GM19463 (cell line): Measurements from ENCODE around the gene EHF.
"Not testable (repeated sequence)": the region's sequence is repeated elsewhere in the genome, so short reads cannot be mapped to it uniquely, and the experiment has no call there.

ENCODE experiments used
- ATAC-seq: cut with Tn5 transposase; IDR thresholded peaks from one replicate; pipeline ENCODE4 v1.9.1; 2021; ENCODE audit warnings: mild to moderate bottlenecking, moderate library complexity; ENCODE audit not compliant: unreplicated experiment

EHF gene

GRCh38 chr11:34665077-34665835 is 44.4 kb downstream of the EHF start:
- ATAC-seq, result no peak

- ATAC-seq, result no peak
These were observed 47.1 kb downstream of the EHF start for GRCh38 chr11:34667810-34668582.

GRCh38 chr11:34668583-34669053 is 47.7 kb downstream of the EHF start:
- ATAC-seq, result no peak

- ATAC-seq, result no peak
These were observed 48.6 kb downstream of the EHF start for GRCh38 chr11:34669458-34669857.

GRCh38 chr11:34671117-34671516 is 50.2 kb downstream of the EHF start:
- no peak for ATAC-seq

GRCh38 chr11:34671946-34672345 is 51.1 kb downstream of the EHF start:
- no peak for ATAC-seq

GRCh38 chr11:34674038-34674437 is 53.1 kb downstream of the EHF start:
- ATAC-seq, result no peak

GRCh38 chr11:34676227-34676626 is 55.3 kb downstream of the EHF start:
- ATAC-seq, result no peak

- ATAC-seq, result no peak
These were observed 58.8 kb downstream of the EHF start for GRCh38 chr11:34679681-34680080.

GRCh38 chr11:34680206-34680605 is 59.3 kb downstream of the EHF start:
- no peak for ATAC-seq

GRCh38 chr11:34680918-34681586 is 60.2 kb downstream of the EHF start:
- no peak for ATAC-seq

GRCh38 chr11:34682825-34683224 is 61.9 kb downstream of the EHF start:
- no peak for ATAC-seq

GRCh38 chr11:34683396-34683795 is 62.5 kb downstream of the EHF start:
- ATAC-seq, result no peak

- no peak for ATAC-seq
These were observed 65.0 kb downstream of the EHF start for GRCh38 chr11:34685864-34686263.

GRCh38 chr11:34692299-34692698 is 71.4 kb downstream of the EHF start:
- not testable (repeated sequence) for ATAC-seq

- no peak for ATAC-seq
These were observed 76.0 kb downstream of the EHF start for GRCh38 chr11:34696862-34697261.

GRCh38 chr11:34706709-34707461 is 86.0 kb downstream of the EHF start:
- ATAC-seq, result no peak

GRCh38 chr11:34707462-34707840 is 86.6 kb downstream of the EHF start:
- ATAC-seq, result no peak
